Activated CD4-positive, alpha-beta T cell treated with anti-CD3 and anti-CD28 coated beads, Interleukin-2, amount 50 U/mL, for 1 hour (primary cell): ENCODE measurements around the gene PEX10.

Experiments used
- DNase-seq: peaks from one replicate; pipeline ENCODE4 v3.0.0-alpha.2; 2020

Gene PEX10

DNA sequence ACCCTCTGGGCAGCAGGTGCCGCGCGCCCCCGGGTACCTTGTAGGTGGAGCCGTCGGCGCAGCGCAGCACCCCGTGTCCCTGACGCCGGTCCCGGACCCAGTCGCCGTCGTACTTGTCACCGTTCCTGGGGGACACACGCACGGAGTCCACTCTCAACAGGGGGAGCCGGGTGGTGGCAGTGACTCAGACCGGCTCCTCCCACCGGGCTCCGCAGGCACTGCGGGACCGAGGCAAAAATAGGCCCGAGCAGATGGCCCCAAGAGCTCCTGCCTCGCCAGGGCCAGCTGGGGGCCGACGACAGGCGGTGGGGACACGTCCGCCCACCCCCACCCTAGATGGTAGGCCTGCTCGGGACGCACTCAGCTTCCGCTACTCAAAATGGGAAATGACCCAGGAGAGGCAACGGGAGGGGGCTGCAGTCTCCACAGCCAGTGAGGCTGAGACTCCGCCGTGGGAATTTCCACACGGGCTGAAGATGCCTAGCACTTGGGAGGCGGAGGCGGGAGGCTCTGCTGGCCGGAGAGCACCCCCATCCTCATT, 27.4 kb downstream of the PEX10 start:
- no peak for DNase-seq

DNA sequence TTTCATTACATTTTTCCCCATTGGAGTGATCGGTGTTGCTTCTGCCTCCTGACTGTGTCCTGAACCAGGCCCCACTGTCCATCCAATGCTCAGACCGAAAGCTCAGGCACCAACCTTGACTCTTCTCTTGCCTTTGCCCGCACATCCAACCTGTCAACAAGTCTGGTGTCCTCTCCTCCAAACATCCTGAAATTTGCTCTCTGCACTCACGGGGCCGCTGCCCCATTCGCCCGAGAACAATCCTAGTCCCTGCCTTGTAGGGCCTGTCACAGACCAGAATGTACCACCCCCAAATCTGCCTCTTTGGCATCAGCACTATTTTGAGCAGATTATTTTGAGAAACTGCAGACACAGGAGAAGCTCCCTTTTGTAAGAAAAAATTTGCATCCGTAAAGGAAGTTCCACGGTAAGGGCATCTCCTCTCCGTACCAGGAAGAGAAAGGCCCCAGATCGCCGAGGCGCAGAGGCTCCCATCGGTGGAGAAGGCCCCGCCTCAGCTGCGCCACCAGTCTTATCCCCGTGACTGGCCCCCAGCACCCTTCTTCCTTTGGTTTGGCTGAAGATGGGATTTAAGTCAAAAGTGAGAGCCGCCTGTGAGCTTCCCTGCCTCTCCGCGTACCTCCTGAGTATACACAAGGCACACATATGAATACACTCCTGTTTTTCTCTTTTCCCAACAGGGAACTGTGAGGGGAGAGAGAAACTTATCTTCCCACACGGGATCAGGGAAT, 28.1 kb downstream of the PEX10 start:
- DNase-seq, result no peak

DNA sequence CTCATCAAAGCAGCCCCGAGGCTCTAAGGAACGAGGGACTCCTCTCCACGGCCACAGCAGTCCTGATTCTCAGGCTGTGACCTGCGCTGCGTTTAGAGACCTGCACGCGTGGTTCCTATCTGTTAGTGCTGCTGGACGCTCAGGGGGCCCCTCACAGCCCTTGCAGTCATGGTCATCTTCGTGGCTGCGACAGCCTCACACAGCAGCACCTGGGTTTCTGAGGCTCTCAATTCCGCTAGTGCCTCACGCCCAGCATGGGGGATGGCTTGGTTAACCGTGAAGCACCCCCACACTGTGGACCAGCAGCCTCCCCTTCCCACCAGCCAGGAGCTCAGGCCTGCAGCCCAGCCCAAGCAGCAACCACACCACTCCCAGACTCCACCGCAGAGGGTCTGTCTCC, 28.8 kb downstream of the PEX10 start:
- no peak for DNase-seq

DNA sequence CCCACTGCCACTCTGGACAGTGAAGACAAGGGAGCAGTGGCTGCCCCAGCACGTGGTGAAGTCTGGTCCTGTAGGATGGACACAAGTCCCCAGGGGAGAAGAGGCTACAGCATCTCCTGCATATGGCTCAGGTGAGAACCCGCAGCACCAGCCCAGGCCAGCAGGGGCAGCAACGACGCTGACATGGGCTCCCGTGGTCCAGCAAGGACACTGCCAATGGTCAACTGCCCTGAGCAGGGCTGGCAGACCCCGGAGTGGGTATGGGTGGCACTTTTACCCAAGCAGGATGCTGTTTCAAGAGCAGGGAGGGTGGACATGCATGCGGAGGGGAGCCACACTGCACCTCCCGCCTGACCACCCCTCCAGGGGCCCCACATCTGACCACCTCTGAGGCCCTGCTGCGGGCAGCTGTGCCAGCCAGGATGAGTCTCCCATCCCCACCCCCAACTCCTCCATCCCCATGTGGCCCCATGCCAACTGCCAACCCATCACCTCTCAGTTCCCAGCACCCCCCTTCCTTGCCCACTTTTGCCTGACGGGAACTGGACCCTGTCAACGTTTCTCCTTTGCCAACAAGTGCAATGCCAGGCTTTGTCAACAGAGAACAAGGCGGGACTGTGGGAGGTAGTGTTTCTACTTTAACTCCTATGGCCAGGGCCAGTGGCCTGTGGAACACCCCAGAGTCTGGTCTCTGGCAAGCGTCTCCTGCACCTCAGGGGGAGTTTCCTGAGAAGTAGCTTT, 29.6 kb downstream of the PEX10 start:
- peak; percentile 22 for DNase-seq

DNA sequence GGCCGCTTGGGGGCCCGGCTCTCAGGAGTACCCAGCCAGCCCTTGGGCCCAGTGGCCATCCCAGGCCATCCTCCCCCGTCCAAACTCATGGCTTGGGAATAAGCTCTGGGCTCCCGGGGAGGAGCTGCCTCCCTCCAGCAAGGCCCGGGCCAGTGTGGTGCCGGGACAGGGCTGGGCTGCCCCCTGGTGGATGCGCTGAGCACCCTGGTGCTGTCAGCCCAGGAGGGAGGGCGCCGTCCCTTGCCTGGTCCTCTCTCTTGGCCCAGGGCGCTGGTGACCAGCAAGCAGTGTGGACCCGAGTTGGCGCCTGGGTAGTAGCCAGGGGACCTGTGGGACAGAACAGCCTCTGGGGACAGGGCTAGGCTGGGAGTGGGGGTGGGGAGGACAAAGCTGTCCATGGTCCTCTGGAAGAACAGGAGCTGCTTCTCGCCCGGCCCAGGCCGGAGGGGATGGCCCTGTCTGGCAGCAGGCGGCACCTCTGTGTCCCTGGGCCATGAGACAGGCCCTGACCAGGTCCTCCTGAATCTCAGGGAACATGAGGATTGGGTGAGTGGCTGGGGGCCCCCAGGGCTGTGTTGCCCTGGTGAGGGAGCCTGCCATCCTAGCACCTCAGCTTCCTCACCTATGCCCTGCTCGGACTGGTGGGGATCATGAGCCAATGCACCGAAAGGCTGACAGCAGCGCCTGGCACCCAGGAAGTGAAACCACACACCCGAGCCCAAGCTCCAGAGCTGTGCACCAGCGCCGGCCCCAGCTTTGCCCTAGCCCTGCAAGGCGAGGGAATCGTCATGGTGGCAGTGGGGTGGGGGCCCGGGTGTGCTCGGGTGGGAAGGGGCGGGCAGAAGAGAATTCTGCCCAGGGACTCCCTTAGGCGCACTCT, 30.4 kb downstream of the PEX10 start:
- peak; percentile 76 for DNase-seq

DNA sequence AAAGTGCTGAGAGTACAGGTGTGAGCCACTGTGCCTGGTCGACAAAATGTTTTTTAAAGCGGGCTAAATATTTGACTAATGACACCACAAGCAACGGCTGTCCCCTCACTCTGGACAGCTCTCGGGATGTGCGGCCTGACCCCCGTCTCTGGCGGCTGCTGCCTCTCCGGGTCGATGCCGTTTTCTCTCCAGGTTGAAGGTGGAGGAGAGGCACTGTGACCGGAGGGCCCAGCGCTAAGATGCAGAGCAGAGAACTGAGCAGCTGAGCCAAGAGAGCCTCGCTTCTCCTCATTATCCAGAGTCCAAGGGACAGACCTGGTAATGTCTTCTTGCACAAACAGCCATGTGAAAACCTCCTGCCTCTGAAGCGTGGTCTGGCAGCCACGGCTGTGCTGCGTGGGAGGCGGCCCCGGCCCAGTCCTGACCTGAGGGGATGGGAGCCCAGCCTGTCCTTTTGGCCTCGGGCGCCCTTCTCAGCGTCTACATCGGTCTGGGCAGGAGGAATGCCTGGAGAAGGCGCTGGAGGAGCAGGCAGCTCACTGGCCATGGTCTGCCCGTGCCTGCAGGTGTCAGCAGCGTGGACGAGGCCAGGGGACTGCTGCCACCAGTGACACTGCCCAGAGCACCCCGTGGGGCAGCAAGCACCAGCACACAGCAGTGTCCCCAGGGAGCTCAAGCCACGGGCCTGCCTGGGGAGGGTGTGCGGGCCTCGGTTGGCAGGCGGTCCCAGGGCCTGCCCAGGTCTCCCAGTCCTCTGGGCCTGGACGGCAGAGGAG, 31.4 kb downstream of the PEX10 start:
- DNase-seq, result no peak

DNA sequence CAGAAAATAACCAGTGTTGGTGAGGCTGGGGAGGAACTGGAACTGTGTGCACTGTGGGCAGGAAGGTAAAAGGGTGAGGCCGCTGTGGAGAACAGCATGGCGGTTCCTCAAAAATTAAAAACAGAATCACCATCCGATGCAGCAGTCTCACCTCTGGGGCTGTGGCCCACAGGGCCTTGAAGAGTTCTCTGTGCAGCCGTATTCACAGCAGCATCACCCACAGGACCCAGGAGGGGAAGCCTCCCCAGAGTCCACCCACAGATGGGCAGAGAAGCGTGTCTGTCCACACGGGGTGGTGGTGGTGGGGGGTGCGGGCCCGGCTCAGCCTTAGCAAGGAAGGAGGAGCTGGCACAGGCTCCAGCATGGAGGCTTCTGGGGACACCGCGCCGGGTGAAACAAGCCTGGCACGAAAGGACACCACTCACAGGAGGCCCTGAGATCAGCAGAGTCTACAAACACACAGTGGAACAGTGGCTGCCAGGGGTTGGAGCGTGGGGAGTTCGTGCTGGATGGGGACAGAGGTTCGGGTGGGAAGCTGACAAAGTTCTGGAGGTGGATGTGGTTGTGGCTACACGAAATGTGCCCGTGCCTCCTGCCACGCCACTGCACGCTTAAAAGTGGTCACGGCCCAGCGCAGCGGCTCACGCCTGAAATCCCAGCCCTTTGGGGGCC, 32.5 kb downstream of the PEX10 start:
- no peak for DNase-seq

DNA sequence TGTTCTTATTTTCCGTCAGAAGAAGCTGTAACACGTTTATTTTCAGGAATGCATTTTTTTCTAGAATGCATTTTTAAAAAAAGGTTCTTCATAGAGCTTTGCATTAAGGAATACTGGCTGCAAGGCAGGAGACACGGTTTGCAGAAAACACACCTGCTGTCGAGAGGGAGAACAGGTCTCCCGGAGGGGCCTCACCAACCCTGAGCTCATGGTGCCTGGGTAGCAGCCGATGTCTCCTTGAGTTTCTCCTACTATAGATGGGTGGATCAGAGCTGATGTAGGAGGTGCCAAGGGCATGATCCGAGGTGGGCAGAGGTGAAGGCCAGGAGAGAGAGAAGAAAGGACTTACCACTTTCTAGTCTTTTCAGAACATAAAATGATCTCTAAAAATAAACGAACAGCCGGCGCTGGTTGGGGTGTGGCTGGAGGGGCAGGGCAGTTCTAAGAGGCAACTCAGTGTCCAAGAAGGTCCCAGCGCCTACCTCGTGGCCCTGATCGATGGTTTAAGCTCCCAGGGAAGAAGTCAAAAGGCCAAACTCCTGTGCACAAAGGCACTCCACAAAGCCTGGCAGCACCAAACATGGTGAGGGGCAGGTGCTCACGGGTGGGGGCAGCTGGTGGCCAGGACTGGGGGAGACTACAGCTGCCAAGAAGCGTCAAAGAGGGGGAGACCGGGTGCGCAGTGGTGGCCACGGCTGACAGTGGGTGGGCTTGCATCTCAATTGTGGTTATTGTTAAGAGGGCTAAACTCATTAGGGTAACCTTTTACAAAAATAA, 33.2 kb downstream of the PEX10 start:
- no peak for DNase-seq

DNA sequence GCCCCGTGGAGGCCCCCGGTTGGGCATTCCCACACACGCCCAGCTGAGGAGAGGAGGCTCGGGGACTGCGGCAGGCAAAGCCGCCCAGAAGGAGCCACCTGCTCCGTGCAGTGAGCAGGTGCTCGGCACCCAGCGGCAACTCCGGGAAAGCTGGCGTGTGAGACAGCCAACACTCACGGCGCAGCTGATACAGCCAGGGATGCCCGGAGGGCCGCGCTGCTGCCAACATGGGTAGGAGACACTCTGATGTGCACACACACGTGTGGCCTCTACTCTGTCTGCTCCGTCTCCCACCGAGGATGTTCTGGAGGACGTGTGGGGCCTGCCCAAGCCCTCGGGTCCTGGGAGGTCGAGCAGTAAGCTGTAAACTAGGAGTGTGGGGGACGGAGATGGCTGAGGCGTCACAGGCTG, 33.9 kb downstream of the PEX10 start:
- DNase-seq, result no peak

DNA sequence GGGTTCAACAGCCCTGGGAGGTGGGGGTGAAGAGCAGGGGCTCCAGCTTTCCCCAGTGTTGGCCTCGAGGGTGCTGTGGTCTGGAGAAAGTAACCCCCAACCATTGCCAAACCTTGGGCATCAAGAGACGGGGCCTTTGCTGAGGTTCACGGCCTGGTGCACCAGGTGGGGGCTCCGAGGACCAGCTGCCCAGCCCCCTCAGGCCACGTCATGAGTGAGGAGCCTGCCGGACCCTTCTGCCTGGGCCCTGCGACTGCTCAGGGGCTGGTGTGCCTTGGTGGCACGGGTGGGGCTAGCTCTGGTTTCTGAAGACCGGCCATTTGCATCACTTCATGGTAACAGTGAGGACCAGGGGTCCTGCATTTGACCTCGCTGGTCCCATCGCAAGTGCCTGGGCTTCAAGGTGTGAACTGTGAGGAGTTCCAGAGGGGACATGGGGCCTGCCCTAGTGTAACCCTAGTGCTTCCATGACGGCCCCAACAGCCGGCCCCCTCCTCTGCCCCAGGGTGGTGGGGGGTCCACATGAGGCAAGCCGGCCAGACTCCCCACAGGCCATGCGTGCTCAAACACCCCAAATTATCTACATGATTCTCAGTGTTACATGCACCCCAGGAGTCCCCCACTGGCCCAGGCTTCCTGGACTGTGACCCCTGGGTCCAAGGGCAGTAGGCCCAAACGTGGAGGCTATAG, 34.5 kb downstream of the PEX10 start:
- no peak for DNase-seq

DNA sequence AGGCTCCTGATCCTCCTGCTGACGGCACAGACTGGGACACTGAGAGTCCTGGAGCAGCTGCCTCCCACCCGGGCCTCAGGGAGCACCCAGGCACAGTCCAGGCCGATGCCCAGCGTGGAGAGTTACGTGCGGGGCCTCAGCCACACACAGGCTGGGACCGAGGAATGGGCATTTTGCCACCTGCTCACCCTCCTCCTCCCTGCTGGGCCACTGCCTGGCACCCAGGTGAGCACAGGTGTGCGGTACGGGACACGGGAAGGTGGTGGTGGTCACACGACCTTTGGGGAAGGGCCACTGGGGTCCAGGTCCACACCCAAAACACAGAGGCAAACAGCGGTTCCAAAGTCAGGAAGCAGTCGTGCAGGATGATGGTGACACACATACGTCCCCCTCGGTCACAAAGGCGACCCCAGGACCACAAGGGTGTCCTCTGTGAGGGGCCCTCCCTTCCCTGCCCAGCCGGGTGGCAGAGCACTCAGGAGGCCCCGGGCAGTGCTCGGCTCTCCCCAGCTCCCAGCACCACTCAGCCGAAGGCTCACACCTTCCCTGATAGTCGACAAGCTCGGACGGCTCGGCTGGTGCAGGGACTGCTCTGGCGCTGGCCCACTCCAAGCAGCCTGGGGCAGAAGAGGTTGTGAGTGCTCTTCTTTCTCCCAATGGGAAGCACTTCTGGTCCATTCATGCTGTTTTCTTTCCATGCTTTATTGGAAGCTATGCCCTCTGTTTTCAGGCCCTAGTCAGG, 35.3 kb downstream of the PEX10 start:
- DNase-seq, result no peak

DNA sequence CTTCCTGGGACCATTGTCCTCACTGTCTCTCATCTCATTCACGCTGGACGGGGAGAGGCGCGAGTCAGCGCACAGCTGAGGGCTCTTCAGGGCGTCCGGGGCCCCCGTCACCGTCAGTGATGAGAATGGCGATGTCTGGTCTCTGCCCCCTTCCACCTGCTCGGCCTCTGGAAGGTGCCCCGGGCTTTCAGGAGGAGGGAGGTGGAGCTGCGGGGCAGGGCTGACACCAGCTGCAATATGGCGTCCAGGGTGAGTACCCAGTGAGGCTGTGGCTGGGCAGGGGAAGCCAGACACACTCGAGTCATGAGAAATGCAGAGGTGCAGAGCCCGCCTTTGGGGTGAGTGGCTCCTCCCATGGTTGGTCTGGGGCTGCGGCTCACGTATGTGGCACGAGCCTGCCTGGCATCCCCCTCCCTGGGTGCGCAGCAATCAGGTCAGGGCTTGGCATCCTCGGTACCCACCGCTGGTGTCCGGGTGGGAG, 36.1 kb downstream of the PEX10 start:
- no peak for DNase-seq

DNA sequence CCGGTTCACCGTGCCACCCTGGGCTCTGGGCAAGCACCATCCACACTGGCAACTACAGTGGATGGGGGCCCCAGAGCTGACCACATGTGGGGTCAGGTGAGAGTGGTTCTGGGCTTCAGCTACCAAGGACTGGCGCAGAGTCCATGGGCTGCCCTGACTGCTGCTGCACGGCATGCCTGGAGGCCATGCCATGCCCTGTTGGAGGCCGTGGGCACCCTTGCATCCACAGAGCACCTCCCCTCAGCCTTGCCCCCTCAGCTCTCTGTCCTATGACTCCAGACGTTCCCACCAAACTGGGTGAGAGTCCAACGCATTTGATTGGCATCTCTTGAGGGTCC, 36.5 kb downstream of the PEX10 start:
- DNase-seq, result no peak

DNA sequence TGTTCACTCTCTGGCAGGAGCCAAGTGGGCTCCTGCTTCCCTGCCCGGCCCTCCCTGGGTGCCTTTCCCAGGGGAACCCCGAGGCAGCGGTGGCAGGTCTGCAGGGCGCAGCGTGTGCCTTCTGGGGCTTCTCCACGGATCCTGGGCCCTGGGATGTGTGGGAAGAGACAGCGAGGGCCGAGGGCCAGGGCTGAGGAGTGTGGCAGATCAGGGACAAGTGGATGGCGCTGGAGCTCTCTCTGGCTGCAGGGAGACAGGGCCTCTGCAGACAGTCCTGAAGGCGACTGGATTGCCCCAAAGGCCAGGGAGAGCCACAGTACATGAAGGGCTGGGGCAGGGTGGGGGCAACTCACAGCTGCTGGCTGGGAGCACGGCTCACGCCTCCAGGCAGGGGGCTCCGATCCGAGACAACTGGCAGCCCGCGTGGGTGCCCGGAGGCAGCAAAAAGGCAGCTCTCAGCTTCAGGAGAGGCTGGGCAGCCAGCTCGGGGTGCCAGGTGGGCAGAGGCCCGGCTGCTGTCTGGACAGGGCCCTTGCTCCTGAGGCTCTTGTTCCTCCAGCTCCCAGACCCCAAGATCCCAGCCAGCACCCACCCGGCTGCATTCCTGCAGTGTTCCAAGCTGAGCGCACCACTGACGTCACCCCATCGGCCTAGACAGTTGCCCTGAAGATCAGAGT, 37.0 kb downstream of the PEX10 start:
- no peak for DNase-seq

DNA sequence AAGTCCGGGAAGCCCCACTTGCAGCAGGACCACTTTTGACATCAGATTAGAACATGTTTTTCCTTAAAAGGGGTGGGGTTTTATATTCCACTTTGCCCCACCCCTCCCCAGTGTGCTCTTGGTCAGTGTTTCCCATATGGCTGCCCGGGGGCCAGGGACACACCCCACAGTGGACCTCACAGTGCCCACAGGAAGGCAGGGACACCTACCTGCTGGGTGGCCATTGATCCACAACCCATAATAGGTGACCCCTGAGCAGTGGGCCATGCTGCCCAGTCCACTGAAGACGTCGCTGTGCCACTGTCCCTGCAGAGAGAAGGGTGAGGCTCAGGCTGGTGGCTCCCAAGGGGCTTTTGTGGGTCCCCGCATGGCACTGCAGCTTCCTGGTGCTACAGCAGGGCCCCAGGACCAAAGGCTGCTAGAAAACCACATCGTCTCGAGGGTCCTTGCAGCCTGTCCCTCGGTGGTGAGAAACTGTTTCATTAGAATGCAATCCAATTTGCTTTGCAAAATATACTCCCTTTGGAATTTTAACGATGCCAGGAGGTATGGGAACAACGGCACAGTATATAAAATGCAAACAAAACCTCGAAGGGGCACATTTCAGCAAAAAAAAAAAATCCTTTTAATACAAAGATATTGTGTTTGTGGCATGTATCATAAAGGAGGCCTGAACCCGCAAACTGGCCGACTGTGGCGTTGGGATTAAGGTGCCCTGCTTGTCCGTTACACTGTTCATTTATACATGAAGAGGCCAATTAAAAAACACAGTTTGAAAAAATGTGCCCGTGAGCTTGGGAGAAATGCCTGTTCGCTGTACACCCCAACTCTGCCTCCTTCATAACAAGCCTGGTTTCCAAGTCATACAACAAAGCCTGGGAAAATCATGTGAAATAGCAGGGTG, 37.9 kb downstream of the PEX10 start:
- DNase-seq, result no peak

DNA sequence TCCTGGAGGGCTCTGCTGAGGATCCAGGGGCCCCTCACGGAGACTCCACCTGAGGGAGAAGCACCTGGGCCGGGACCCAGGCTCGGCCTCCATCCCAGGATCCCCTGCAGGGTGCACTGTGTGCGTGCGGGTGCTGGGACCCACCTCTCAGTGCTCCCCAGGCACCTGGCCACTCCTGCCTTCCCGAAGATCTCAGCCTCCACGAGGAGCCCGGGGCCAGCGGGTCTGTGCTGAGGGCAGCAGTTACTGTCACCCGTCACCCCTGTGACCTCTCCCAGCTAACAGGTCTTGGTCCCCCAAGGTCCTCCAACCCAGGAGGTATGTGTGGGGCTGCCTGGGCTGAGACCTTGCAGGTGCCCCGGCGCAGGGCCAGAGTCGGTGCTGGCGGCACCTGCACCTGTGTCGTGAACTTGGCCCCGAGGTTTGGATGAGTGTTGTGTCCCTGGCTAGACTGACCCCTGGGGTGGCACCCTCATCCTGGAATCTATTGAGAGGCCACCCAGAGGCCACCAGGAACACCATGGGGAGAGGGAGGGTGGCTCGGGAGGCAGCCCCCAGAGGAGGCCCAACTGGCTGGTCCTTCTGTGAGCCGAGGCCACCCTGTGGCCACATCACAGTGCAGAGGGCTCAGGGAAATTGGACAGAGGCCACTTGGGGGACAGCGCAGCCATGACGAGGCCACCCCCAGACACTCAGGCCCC, 38.7 kb downstream of the PEX10 start:
- no peak for DNase-seq
